ENCODE data around the gene ZFP30. TPM values are rescaled to one million over a fixed set of nuclear protein-coding genes. Genes with fewer than 3 reads are reported as not detected.
"Not testable (repeated sequence)": the region's sequence is repeated elsewhere in the genome, so short reads cannot be mapped to it uniquely, and the experiment has no call there.

Gene ZFP30
- total RNA-seq: 6.9 TPM
- long read RNA-seq: 0 reads

DNA sequence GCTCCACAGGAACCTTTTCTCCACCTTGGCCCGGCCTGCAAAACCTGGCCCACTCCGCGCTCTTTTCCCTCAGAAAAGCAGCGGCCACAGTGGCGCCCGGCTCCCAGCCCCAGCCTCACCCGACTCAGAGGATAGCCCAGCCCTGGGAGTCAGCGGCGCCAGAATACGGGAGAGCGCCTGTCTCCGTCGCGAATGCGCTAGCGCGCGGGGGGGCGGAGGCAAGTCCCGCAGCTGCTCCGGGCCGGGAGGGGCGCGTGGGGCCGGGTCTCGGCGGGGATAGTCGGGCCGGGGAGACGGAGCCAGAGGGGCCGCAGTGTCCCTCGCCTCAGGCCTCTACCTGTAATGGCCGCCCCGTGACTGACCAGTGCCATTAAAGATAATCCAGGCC is at the start of gene ZFP30:
ZFP30 (minus strand) TSS at position 165 of the 388 bp plus-strand sequence. CDS start 7,643 bp downstream, outside the sequence.
- intact Hi-C loops (cut with DNase I): loop anchor here (2.0 to 10.0 kb wide), 3 partner anchors 37 to 60 kb away; partner anchors contain the start of genes ZNF540, ZNF571 and ZNF607
- peak; percentile 94 for DNase-seq (ENCODE audit: missing footprints)
- ATAC-seq: peak; percentile 98

DNA sequence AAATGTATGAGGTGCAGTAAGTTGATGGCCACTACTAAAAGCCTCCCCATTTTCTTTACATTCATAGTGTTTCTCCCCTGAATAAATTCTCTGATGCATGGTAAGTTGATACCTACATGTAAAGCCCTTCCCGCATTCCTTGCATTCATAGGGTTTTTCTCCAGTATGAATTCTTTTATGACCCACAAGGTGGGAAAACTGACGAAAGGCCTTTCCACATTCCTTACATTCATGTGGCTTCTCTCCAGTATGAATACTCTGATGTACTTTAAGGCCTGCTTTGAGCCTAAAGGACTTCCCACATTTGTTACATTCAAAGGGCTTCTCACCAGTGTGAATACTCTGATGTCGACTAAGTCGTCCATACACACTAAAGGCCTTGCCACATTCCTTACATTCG is 43.8 kb upstream of the ZFP30 start:
- DNase-seq (ENCODE audit: missing footprints): no peak
- intact Hi-C loops (cut with DNase I): no loop called here
- ATAC-seq: no peak

DNA sequence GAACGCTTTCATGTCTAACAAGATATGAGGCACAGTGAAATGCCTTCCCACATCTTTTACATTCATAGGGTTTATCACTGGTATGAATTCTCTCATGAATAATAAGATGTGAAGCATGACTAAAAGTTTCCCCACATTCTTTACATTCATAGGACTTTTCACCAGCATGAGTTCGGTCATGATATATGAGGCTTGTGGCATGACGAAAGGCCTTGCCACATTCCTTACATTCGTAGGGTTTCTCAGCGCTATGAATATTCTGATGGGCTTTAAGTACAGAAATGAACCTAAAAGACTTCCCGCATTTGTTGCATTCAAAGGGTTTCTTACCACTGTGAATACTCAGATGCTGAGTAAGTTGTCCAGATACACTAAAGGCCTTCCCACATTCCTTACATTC is 43.0 kb upstream of the ZFP30 start:
- DNase-seq (ENCODE audit: missing footprints): no peak
- ATAC-seq: no peak
- intact Hi-C loops (cut with DNase I): no loop called here

DNA sequence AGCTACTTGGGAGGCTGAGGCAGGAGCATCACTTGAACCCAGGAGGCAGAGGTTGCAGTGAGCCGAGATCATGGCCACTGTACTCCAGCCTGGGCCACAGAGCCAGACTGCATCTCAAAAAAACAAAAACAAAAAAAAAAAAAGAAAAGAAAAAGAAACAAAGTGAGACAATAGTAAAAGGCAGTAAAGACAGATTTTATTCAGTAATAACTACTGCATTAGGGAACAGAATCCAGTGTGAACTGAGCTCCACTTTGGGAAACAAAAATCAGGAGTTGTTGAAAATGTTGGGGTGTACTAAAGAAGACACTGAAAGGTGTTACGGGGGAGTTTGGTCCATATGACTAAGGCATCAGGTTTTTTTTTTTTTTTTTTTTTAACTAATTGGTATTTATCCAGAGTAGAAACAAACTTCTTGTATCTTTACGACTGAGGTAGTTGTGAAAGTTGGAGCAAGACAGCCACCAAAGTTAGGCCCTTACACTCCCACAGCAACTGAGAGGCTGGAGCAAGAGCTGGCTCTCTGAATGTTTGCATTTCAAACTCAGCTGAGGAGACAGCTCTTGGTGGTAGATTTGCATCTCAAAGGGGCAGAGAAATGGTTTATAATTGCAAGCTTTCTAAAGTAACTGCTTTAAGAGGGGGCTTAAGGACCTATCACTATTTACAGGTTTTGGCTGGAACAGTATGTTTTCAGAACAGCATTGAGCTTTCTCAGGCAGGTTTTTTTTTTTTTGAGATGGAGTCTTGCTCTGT is 40.1 kb upstream of the ZFP30 start:
- ATAC-seq: no peak
- intact Hi-C loops (cut with DNase I): no loop called here
- no peak for DNase-seq (ENCODE audit: missing footprints)

DNA sequence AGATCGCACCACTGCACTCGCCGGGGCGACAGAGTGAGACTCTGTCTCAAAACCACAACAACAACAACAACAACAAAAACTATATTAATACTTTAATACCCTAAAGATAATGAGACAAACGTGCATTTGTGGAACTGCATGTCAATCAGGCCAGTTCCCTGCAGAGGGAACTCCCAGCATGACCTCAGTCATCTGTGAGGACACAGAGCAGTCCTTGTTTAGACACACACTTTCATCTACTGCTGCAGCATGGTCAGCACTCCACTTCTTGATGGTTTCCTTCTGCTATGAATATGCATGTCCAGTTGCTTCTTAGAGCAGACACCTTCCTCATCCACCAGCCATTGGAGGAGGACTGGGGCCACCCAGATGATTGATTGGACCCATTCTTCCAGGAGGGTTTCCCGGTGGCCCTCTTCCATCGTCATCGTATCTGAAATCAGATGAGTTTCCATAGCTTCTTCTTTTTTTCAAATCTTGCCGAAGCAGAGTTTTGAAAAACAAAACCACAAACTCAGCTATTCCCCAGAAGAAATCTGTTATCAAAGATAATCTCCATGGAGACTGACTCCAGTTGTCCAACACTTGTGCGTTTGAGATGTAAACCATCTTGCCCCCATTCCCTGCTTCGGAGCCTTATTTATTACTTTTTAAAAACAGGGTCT is 37.8 kb upstream of the ZFP30 start:
- ATAC-seq: no peak
- intact Hi-C loops (cut with DNase I): loop anchor here (5.0 kb wide), 1 partner anchor 36 kb away; the partner anchor contains the start of gene ZFP30
- no peak for DNase-seq (ENCODE audit: missing footprints)

DNA sequence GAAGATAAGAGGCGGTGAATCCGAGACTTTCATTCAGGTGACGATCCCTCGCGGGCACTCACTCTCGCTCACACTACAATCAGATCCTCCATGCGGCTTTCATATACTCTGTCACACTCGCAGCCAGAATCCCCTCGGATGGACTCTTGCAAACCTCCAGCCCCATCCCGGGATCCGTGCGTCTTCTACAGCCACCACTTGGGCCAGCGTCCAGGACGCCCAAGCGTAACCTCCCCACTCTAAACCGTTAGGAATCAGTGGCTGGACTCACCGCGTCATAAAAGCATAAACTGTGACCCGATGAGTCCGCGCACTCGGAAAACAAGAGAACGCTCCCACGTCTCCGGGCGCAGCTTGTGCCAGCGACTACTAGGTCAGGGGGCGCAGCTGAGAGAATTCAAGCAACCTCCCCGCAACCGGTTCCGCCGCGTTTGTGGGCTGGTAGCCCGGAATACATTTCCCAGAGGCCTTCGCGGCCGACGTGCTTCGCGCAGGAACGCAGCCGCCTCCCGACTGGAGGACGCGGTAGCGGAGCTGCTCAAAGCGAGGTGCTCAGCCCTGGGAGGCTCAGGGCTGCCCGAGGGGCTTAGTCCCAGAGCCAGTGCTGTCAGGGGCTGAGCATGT is 36.7 kb upstream of the ZFP30 start:
- ATAC-seq: peak; percentile 98
- intact Hi-C loops (cut with DNase I): loop anchor here (5.0 kb wide), 1 partner anchor 35 kb away; the partner anchor contains the start of gene ZFP30
- DNase-seq (ENCODE audit: missing footprints): peak; percentile 92

DNA sequence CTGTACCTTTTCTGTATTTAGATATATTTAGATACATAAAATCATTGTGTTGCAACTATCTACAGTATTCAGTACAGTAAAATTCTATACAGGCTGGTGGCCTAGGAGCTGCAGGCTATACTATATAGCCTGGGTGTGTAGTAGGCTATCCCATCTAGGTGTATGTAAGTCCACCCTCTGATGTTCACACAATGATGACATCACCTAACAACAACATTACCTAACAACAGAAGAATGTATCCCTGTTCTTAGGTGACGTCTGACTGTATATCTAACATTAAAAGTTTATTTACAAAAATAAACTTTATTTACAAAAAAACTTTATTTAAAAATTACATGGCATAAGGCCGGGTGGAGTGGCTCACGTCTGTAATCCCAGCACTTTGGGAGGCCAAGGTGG is 28.3 kb upstream of the ZFP30 start:
- ATAC-seq: no peak
- intact Hi-C loops (cut with DNase I): no loop called here
- DNase-seq (ENCODE audit: missing footprints): no peak

DNA sequence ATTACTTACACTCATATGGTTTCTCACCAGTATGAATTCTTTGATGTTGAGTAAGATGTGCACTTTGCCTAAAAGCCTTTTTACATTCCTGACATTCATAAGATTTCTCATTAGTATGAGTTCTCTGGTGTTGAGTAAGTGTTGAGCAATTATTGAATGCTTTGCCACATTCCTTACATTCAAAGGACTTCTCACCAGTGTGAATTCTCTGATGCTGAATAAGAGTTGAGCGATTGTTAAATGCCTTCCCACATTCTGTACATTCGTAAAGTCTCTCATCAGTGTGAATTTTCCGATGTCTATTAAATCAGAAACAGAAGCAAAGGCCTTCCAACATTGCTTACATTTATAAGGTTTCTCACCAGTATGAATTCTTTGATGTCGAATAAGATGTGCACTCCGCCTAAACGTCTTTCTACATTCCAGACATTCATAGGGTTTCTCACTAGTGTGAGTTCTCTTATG is 14.2 kb upstream of the ZFP30 start:
- no peak for ATAC-seq
- intact Hi-C loops (cut with DNase I): no loop called here

DNA sequence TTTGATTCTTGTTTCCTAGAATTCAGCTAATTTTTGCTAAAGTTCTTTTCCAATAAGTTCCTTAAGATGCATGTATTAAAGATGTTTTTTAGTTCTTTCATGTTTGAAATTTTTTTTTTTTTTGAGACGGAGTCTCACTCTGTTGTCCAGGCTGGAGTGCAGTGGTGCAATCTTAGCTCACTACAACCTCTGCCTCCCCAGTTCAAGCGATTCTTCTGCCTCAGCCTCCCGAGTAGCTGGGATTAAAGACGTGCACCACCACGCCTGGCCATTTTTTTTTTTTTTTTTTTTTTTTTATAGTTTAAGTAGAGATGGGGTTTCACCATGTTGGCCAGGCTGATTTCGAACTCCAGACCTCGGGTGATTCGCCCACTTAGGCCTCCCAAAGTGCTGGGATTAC is 1.9 kb upstream of the ZFP30 start:
- ATAC-seq: not testable (repeated sequence)

More for the DNA sequence above, 14.2 kb upstream of the ZFP30 start:
- DNase-seq (ENCODE audit: missing footprints): no peak

DNA sequence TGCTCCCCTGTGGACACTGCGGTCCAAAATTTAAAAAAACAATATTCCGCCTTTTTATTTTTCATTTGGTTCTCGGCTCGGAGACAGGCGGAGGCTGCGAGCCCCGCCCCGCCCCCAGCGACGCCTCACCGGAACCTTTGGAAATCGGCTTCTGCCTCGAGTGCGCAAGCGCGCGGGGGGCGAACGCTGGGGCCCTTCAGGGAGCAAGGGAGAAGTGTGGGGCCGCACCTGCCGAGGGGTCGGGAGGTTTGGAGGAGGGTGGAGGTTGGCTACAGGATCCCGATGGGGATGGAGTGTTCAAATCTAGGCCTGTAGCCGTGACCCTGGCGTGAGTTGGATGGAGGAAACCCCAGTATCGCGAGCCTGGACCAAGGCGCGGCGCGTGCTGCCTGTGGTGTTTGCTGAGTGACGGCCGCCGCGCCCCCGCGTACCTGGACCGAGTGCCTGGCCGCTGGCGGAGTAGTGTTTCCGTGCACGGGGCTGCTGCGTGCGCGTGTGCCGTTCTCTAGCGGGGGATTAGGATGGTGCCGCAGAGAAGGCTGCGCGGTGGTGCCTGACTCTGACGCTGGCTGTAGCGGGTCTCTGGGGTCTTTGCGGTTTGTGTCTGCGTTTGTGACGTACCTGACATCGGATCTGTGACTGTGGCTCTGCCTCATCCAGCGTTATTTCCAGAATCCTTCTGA is 565 bp upstream of the ZFP30 start:
- peak; percentile 90 for ATAC-seq
- intact Hi-C loops (cut with DNase I): loop anchor here (2.0 to 10.0 kb wide), 3 partner anchors 36 to 61 kb away; partner anchors contain the start of genes ZNF540, ZNF571 and ZNF607

More for the DNA sequence above, 1.9 kb upstream of the ZFP30 start:
- DNase-seq (ENCODE audit: missing footprints): not testable (repeated sequence)
- intact Hi-C loops (cut with DNase I): loop anchor here (5.0 to 10.0 kb wide), 2 partner anchors 35 to 58 kb away; partner anchors contain the start of gene ZNF607

DNA sequence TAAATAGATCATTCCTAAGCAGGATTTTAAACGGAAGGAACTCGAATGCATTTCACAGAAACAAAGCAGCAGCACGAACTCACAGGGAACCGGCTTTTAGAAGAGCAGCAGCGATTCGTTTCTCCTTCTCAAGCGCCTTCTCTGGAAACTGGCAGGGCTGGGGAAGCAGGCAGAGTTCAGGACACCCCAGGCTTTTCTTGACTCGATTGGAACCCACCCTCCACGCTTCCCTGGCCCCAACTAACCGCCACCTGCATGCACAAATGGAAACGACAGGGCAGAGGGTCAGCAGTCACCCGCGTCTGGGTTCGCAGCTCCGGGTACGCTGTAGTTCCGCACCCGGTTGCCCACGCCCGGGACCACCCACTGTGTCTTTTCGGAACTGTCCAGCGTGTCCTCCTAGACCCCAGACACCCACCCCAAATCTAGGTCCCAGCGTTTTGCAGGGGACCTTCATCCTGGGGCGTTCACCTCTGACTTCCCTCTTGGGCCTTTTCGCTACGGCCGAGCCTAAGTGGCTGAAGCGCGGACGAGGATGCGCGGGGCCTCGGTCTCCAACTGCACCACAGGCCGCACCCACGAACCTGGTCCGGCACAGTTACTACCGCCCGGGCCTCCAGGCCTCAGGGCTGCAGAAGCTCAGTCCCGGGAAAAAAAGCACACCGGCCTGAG is 500 bp downstream of the ZFP30 start:
- DNase-seq (ENCODE audit: missing footprints): peak; percentile 69
- intact Hi-C loops (cut with DNase I): loop anchor here (2.0 to 10.0 kb wide), 3 partner anchors 38 to 60 kb away; partner anchors contain the start of genes ZNF540, ZNF571 and ZNF607

More for the DNA sequence above, 565 bp upstream of the ZFP30 start:
- DNase-seq (ENCODE audit: missing footprints): peak; percentile 90

DNA sequence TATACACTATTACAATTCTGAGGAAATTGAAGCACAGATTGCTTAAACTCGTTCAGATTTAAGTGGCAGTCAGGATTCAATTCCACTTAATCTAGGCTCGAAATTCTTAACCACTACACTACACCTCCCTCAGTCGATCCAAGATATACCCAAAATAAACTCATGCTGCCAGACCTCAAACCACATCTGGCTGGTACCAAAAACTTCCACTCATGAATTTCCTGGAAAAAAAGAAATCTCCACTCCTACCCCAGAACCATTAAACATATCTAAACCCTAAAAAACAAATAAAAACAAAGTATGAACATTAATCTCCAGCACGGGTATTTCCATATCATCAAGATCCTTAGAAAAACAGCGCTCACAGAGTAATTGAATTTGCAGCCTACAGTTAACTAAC is 1.1 kb downstream of the ZFP30 start:
- intact Hi-C loops (cut with DNase I): loop anchor here (2.0 to 10.0 kb wide), 2 partner anchors 59 to 61 kb away; partner anchors contain the start of genes ZNF540, ZNF571 and ZNF607
- ATAC-seq: no peak
- DNase-seq (ENCODE audit: missing footprints): no peak

More for the DNA sequence above, 500 bp downstream of the ZFP30 start:
- peak; percentile 48 for ATAC-seq

DNA sequence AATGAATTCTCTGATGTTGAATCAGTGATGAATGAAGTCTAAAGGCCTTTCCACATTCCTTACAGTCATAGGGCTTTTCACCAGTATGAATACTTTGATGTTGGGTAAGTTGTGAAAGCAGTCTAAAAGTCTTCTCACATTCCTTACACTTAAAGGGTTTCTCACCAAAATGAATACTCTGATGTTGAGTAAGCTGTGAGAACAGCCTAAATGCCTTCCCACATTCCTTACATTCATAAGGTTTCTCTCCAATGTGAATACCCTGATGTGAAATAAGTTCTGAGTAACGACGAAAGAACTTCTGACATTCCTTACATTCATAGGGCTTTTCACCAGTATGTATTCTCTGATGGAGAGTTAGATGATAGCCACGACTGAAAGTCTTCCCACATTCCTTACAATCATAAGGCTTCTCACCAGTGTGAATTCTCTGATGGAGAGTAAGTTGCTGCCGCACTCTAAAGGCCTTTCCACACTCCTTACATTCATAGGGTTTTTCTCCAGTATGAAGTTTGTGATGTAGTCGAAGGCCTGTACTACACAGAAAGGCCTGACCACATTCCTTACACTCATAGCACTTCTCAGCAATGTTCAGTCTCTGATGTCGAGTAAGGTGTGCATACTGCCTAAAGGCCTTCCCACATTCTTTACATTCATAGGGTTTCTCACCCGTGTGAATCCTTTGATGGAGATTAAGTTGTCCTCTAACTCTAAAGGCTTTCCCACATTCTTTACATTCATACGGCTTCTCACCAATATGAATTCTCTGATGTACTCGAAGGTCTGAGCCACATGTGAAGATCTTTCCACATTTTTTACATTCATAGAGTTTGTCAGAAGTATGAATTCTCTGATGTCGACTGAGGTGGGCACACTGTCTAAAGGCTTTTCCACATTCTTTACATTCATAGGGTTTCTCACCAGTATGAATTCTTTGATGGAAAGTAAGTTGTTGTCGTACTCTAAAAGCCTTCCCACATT is 19.9 kb downstream of the ZFP30 start:
- ATAC-seq (no peak), DNase-seq (ENCODE audit: missing footprints) (no peak)
- intact Hi-C loops (cut with DNase I): no loop called here

DNA sequence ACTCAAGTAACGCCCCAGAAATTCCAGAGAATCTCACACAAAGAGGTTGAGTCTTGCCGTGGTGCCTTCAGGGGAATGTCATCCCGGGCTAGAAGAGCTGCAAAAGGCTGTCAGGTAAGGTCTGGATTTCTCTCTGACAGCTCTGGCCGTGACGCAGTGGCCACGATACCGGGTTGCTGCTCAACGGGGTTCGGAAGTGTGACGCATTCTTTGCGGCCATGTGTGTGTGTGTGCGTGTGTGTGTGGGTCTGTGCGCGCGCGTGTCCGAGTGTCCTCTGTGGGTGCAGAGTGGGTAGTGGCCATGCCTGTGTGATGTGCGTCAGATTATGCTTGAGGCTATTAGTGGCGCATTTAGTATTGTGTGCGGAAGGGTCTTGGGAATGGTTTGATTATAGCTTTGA is 60.3 kb downstream of the ZFP30 start:
- ATAC-seq: peak; percentile 74
- intact Hi-C loops (cut with DNase I): loop anchor here (2.0 kb wide), 2 partner anchors 60 to 126 kb away; partner anchors contain the start of genes ZFP30 and ZNF570
- peak; percentile 84 for DNase-seq (ENCODE audit: missing footprints)

DNA sequence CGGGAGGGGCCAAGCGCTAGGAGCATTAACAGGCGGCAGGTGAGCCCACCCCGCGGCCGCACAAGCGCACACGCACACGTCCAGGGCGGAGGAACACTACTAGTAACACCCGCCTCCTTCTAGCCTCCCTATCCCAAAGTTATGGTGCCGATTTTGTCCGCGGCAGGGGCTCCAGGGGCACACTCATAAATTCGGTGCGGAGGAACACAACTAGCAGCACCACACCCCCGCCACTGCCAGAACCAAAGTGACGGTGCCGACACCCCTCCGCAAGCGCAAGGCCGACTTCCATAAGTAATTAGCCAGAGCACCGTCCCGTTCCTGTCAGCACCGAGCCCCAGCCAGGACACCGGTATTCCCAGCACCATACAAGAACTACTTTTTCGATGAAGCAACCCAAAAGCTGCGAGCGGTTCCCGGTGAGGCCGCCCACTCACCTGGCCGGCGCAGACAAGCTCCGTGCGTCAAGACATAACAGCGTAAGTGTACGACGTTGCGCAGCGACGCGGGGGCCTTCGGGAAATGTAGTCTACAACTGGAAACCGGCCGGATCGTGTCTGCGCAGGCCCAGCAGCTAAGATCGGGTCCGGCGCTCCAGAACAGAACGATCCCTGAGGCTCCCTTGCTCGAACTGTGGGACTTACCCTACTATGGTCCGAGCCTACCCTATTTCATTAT is 60.8 kb downstream of the ZFP30 start, which contains the start of the genes ZNF540 and ZNF571:
ZNF540 (plus strand) TSS at position 573 of the 678 bp plus-strand sequence. CDS start 3,572 bp downstream, outside the sequence.
ZNF571 (minus strand) TSS at position 489 of the 678 bp plus-strand sequence. CDS start 8,116 bp downstream, outside the sequence.
- ATAC-seq: peak; percentile 100
- intact Hi-C loops (cut with DNase I): loop anchor here (2.0 kb wide), 2 partner anchors 60 to 126 kb away; partner anchors contain the start of genes ZFP30 and ZNF570
- DNase-seq (ENCODE audit: missing footprints): peak; percentile 96

DNA sequence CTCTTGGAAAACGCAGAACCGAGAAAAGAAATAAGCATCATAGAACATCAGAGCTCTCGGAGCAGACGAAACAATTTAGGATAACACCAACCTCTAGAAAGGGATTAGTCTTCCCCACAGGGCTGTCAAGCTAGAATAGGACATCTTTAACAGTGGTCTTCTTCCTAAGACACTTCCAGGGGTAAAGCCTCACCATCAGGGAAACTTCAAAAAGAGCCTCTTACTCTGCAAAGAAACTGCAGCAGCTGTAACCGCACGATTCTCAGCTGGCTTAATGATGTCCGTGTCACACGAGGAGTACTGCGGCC is 61.3 kb downstream of the ZFP30 start:
- ATAC-seq (no peak), DNase-seq (ENCODE audit: missing footprints) (no peak)
- intact Hi-C loops (cut with DNase I): loop anchor here (2.0 kb wide), 2 partner anchors 61 to 125 kb away; partner anchors contain the start of genes ZFP30 and ZNF570
